GM23338 (cell line): ENCODE results near the gene FGGY. TPM values are rescaled to one million over a fixed set of nuclear protein-coding genes. Genes with fewer than 3 reads are reported as not detected.

Experiments
- ATAC-seq: fragments of 200-7000 bp; cut with Tn5 transposase; 3 replicates; pipeline ENCODE4 v1.9.1; 2020
- DNase-seq: peaks from one replicate; pipeline ENCODE4 v3.0.0-alpha.2; 2015; ENCODE audit warnings: low spot score
- H2AFZ ChIP-seq: fragments of 200-600 bp; sonication (generic); 2 replicates; pipeline ENCODE4 v1.8.0; 2016; ENCODE audit warnings: antibody characterized with exemption, mild to moderate bottlenecking, moderate library complexity
- H3F3A ChIP-seq: fragments of 200-600 bp; sonication (generic); replicated peaks from 2 replicates; pipeline ENCODE4 v1.8.0; 2017; ENCODE audit warnings: antibody characterized with exemption, mixed run types, low read depth
- H3K27ac ChIP-seq: fragments of 200-600 bp; sonication (generic); 2 replicates; pipeline ENCODE4 v1.6.1; 2016; ENCODE audit warnings: low read depth
- H3K27me3 ChIP-seq: fragments of 200-600 bp; sonication (generic); 2 replicates; pipeline ENCODE4 v1.8.0; 2016; ENCODE audit warnings: mild to moderate bottlenecking, mixed run types, moderate library complexity; ENCODE audit not compliant: insufficient read depth
- H3K36me3 ChIP-seq: fragments of 200-600 bp; sonication (generic); 2 replicates; pipeline ENCODE4 v1.8.0; 2016; ENCODE audit warnings: mild to moderate bottlenecking; ENCODE audit not compliant: insufficient read depth
- H3K4me1 ChIP-seq: fragments of 200-600 bp; sonication (generic); 2 replicates; pipeline ENCODE4 v1.8.0; 2016; ENCODE audit warnings: mild to moderate bottlenecking, moderate library complexity; ENCODE audit not compliant: insufficient read depth
- H3K4me2 ChIP-seq: fragments of 200-600 bp; sonication (generic); 2 replicates; pipeline ENCODE4 v1.7.1; 2017; ENCODE audit warnings: mixed run types
- H3K4me3 ChIP-seq: fragments of 200-600 bp; sonication (generic); 2 replicates; pipeline ENCODE4 v1.6.1; 2016; ENCODE audit warnings: mixed run types
- H3K79me2 ChIP-seq: fragments of 200-600 bp; sonication (generic); replicated peaks from 2 replicates; pipeline ENCODE4 v1.8.0; 2017; ENCODE audit warnings: mild to moderate bottlenecking; ENCODE audit not compliant: insufficient read depth
- H3K9me2 ChIP-seq: fragments of 200-600 bp; sonication (generic); 2 replicates; pipeline ENCODE4 v1.8.0; 2017; ENCODE audit not compliant: insufficient read depth
- H4K20me1 ChIP-seq: fragments of 200-600 bp; sonication (generic); replicated peaks from 2 replicates; pipeline ENCODE4 v1.8.0; 2017; ENCODE audit warnings: mild to moderate bottlenecking; ENCODE audit not compliant: insufficient read depth
- H3K27ac Mint-ChIP-seq: 2 replicates; pipeline ENCODE4 v1.8.0; 2020; ENCODE audit warnings: inconsistent platforms, mild to moderate bottlenecking, moderate library complexity, mixed read lengths
- H3K27me3 Mint-ChIP-seq: 3 replicates; pipeline ENCODE4 v1.8.0; 2022; ENCODE audit warnings: low read depth, mild to moderate bottlenecking, moderate library complexity, mixed read lengths, inconsistent platforms; ENCODE audit not compliant: insufficient read depth, poor library complexity
- H3K36me3 Mint-ChIP-seq: 3 replicates; pipeline ENCODE4 v1.8.0; 2021; ENCODE audit warnings: low read depth, mild to moderate bottlenecking, inconsistent platforms, moderate library complexity, mixed read lengths
- H3K4me1 Mint-ChIP-seq: 3 replicates; pipeline ENCODE4 v1.8.0; 2020; ENCODE audit warnings: mild to moderate bottlenecking, inconsistent platforms, mixed read lengths
- H3K4me3 Mint-ChIP-seq: 3 replicates; pipeline ENCODE4 v1.8.0; 2021; ENCODE audit warnings: moderate library complexity, mild to moderate bottlenecking, inconsistent platforms, mixed read lengths
- H3K9me3 Mint-ChIP-seq: 3 replicates; pipeline ENCODE4 v1.8.0; 2020; ENCODE audit warnings: moderate library complexity, mild to moderate bottlenecking, inconsistent platforms, mixed read lengths
- CREB1 ChIP-seq: fragments of 250-450 bp; sonication (Bioruptor Pico); IDR thresholded peaks from 2 replicates; pipeline ENCODE4 v1.5.0; 2020; ENCODE audit warnings: low read depth, mild to moderate bottlenecking, moderate library complexity
- EZH2 ChIP-seq: fragments of 200-600 bp; sonication (generic); IDR thresholded peaks from one replicate; pipeline ENCODE4 v1.8.0; 2017; ENCODE audit warnings: antibody characterized with exemption, mild to moderate bottlenecking, low read depth; ENCODE audit not compliant: unreplicated experiment
- EZH2phosphoT487 ChIP-seq: fragments of 200-600 bp; sonication (generic); IDR thresholded peaks from one replicate; pipeline ENCODE4 v1.8.1; 2018; ENCODE audit warnings: antibody characterized with exemption; ENCODE audit not compliant: unreplicated experiment
- JUNB ChIP-seq: IDR thresholded peaks from one replicate; pipeline ENCODE4 v1.6.1; 2016; ENCODE audit warnings: antibody characterized with exemption; ENCODE audit not compliant: unreplicated experiment
- NANOG ChIP-seq: IDR thresholded peaks from 2 replicates; pipeline ENCODE4 v1.6.1; 2016; ENCODE audit warnings: antibody characterized with exemption, borderline replicate concordance
- POLR2AphosphoS5 ChIP-seq: IDR thresholded peaks from 2 replicates; pipeline ENCODE4 v1.6.1; 2016; ENCODE audit warnings: antibody characterized with exemption, low read depth
- STAT1 ChIP-seq: IDR thresholded peaks from one replicate; pipeline ENCODE4 v1.6.1; 2016; ENCODE audit warnings: antibody characterized with exemption; ENCODE audit not compliant: unreplicated experiment
- ZNF114 ChIP-seq: fragments of 250-450 bp; sonication (Bioruptor Pico); IDR thresholded peaks from 2 replicates; pipeline ENCODE4 v1.5.0; 2020; ENCODE audit warnings: mild to moderate bottlenecking, moderate library complexity
- ZNF331 ChIP-seq: fragments of 250-450 bp; sonication (Bioruptor Pico); IDR thresholded peaks from 2 replicates; pipeline ENCODE4 v1.5.0; 2020; ENCODE audit warnings: low read depth, mild to moderate bottlenecking, moderate library complexity
- polyA plus RNA-seq: library from polyadenylated mRNA; unstranded; fragments of >200 nt; fragmentation: Nextera tagmentation; extraction: Ambion mirVana; gene quantifications from 2 replicates; pipeline ENCODE4 v1.2.1, GENCODE V29; 2016
- total RNA-seq: library from RNA; depleted of rRNA; stranded (reverse); fragments of >200 nt; shearing (Covaris generic); gene quantifications from 2 replicates; pipeline ENCODE4 v1.2.3, GENCODE V29; 2014
- TF ChIP-seq, protein P1 (sequence below): IDR thresholded peaks from one replicate; pipeline ENCODE4 v1.6.1; 2018; ENCODE audit warnings: antibody characterized with exemption; ENCODE audit not compliant: unreplicated experiment
- TF ChIP-seq, protein P2 (sequence below): IDR thresholded peaks from 2 replicates; pipeline ENCODE4 v1.6.1; 2016; ENCODE audit warnings: antibody characterized with exemption
- TF ChIP-seq, protein P3 (sequence below), 2 experiments: fragments of 200-600 bp in 1 of 2; sonication (generic) in 1 of 2; conservative IDR thresholded peaks; 2 replicates each; pipeline versions ENCODE4 v1.5.1 to v1.6.1; 2016 to 2017; ENCODE audit warnings: antibody characterized with exemption in 2 of 2, low read depth in 2 of 2, mild to moderate bottlenecking in 2 of 2, moderate library complexity in 1 of 2

FGGY gene
- total and polyA plus RNA-seq, 2 experiments from 2014 or later, result 10.9 to 21.4 TPM

DNA sequence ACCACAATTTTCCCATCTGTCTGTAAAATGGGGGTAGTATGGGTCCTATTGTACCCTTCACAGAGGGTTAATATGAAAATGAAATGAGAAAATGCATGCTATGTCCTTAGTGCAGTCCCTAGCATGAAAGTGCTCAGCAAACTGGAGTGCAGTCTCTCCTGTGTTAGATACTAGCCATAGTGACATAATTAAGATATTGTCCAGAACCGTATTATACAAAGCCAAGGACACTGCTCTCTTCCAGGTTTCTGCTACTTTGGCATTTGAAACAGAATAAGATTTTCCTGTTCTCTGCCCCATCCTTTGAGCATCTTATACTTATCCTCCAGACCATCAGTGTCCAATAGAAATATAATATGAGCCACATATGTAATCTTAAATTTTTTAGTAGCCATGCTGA, 213.4 kb downstream of the FGGY start (continued):
- TF ChIP-seq, protein P1, sequence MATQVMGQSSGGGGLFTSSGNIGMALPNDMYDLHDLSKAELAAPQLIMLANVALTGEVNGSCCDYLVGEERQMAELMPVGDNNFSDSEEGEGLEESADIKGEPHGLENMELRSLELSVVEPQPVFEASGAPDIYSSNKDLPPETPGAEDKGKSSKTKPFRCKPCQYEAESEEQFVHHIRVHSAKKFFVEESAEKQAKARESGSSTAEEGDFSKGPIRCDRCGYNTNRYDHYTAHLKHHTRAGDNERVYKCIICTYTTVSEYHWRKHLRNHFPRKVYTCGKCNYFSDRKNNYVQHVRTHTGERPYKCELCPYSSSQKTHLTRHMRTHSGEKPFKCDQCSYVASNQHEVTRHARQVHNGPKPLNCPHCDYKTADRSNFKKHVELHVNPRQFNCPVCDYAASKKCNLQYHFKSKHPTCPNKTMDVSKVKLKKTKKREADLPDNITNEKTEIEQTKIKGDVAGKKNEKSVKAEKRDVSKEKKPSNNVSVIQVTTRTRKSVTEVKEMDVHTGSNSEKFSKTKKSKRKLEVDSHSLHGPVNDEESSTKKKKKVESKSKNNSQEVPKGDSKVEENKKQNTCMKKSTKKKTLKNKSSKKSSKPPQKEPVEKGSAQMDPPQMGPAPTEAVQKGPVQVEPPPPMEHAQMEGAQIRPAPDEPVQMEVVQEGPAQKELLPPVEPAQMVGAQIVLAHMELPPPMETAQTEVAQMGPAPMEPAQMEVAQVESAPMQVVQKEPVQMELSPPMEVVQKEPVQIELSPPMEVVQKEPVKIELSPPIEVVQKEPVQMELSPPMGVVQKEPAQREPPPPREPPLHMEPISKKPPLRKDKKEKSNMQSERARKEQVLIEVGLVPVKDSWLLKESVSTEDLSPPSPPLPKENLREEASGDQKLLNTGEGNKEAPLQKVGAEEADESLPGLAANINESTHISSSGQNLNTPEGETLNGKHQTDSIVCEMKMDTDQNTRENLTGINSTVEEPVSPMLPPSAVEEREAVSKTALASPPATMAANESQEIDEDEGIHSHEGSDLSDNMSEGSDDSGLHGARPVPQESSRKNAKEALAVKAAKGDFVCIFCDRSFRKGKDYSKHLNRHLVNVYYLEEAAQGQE, result no peak
- TF ChIP-seq NANOG, result no peak

DNA sequence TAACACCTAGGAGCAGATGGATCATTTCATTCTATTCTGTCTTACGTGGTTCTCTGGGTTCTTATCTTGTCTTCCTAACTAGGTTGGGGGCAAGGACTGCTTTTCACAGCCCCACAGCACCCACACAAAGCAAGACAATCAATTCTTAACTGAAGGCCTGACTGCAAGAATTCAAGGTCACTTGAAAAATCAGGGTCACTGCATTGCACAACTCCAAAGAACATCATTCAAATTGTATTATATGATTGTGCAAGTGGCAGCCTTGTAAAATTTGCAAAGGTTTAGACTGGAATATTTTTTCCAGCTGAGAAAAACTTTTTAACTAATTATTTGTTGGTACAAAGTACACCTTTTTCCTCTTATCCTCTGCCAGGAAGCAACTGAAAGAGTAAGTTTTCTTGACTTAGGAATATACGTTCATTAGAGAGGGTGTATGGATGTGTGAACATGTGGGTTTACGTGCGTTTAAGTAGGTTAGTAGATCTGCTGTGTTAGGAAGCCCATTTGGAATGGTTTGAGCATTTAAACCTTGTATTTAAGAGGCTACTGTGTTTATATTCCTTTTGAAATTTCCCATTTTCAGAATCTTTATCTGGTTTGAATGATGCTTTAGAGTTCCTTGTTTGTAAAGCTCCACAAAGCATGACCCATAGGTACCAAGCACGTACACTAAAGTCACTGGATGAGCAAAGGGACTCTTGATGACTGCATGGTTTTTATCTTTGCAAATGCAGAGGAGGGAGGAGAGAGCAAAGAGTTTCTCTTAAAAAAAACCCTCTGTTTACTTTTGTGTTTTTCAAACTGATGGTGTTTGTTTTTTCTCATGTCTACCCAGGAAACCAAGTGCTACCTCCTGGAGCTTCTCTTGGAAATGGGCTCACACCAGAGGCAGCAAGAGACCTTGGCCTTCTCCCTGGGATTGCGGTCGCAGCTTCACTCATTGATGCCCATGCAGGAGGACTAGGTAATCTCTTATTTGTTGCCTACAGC, 214.9 kb downstream of the FGGY start:
- Histone ChIP-seq H3K27ac (no peak overlapping the region), H3K27me3 (no peaks in the 10 kb centered on the region), H3K79me2 (no peaks in the 10 kb centered on the region), H3K4me3 (no peak overlapping the region), H2AFZ (no peak overlapping the region), H3K9me2 (no peaks in the 10 kb centered on the region), H4K20me1 (no peaks in the 10 kb centered on the region), H3K36me3 (no peaks in the 10 kb centered on the region), H3K4me1 (no peaks in the 10 kb centered on the region; the same call in none of the 2 replicates), H3K4me2 (no peak overlapping the region), H3F3A (no peaks in the 10 kb centered on the region)
- Mint-ChIP-seq H3K4me1 (peaks cover 4% of the 10 kb centered on the region; the same call in 1 of the 3 replicates), H3K27me3 (no peaks in the 10 kb centered on the region), H3K9me3 (no peaks in the 10 kb centered on the region; the same call in 2 of the 3 replicates), H3K27ac (no peak overlapping the region), H3K4me3 (no peak overlapping the region), H3K36me3 (no peaks in the 10 kb centered on the region)
- TF ChIP-seq STAT1 (no peak), ZNF331 (CRISPR knock-in tag) (no peak), CREB1 (CRISPR knock-in tag) (no peak), ZNF114 (no peak), EZH2phosphoT487 (no peak), JUNB (no peak), POLR2AphosphoS5 (no peak), NANOG (no peak), EZH2 (no peak)
- TF ChIP-seq, protein P1, result no peak
- TF ChIP-seq, protein P2, sequence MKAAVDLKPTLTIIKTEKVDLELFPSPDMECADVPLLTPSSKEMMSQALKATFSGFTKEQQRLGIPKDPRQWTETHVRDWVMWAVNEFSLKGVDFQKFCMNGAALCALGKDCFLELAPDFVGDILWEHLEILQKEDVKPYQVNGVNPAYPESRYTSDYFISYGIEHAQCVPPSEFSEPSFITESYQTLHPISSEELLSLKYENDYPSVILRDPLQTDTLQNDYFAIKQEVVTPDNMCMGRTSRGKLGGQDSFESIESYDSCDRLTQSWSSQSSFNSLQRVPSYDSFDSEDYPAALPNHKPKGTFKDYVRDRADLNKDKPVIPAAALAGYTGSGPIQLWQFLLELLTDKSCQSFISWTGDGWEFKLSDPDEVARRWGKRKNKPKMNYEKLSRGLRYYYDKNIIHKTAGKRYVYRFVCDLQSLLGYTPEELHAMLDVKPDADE, result no peak
- TF ChIP-seq, protein P3, sequence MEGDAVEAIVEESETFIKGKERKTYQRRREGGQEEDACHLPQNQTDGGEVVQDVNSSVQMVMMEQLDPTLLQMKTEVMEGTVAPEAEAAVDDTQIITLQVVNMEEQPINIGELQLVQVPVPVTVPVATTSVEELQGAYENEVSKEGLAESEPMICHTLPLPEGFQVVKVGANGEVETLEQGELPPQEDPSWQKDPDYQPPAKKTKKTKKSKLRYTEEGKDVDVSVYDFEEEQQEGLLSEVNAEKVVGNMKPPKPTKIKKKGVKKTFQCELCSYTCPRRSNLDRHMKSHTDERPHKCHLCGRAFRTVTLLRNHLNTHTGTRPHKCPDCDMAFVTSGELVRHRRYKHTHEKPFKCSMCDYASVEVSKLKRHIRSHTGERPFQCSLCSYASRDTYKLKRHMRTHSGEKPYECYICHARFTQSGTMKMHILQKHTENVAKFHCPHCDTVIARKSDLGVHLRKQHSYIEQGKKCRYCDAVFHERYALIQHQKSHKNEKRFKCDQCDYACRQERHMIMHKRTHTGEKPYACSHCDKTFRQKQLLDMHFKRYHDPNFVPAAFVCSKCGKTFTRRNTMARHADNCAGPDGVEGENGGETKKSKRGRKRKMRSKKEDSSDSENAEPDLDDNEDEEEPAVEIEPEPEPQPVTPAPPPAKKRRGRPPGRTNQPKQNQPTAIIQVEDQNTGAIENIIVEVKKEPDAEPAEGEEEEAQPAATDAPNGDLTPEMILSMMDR (conservative IDR thresholded peaks at IDR 0.05; ENCODE audit: low read depth in 2 of 2), result no peak
- no peak for DNase-seq
- no peak for ATAC-seq
